ENCODE measurements around the gene BCAR1.

DNA sequence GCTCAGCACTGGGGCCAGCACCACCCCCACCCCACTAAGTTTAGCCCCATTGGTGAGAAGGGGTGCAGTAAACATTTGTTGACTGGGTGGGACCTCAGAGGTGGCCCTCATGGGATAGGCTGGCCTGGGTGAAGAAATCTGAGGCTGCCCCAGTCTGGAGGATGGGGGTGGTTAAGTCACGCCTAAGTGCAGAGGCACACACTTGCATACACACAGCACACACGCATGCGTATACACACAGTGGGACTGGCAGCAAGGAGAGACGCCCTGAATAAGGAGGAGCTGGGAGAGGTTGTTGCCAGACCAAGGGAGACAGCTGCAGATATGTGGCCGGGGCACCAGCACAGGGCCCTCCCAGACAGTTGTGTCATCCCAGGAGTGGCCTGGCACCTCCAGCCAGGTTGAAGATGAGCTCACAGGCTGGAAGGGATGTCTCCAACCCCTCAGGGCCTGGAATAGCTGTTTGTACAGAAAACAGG, 3.0 kb upstream of the BCAR1 start:
- TF ChIP-seq, protein P1, sequence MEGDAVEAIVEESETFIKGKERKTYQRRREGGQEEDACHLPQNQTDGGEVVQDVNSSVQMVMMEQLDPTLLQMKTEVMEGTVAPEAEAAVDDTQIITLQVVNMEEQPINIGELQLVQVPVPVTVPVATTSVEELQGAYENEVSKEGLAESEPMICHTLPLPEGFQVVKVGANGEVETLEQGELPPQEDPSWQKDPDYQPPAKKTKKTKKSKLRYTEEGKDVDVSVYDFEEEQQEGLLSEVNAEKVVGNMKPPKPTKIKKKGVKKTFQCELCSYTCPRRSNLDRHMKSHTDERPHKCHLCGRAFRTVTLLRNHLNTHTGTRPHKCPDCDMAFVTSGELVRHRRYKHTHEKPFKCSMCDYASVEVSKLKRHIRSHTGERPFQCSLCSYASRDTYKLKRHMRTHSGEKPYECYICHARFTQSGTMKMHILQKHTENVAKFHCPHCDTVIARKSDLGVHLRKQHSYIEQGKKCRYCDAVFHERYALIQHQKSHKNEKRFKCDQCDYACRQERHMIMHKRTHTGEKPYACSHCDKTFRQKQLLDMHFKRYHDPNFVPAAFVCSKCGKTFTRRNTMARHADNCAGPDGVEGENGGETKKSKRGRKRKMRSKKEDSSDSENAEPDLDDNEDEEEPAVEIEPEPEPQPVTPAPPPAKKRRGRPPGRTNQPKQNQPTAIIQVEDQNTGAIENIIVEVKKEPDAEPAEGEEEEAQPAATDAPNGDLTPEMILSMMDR (IDR thresholded peaks at IDR 0.05), result no peak
- TF ChIP-seq EP300 (IDR thresholded peaks at IDR 0.05) (no peak), POLR2A (IDR thresholded peaks at IDR 0.05) (no peak)
